Astrocyte (in vitro differentiated cells and primary cell): ENCODE results near the gene GARIN5A.

ENCODE experiments used
- CTCF ChIP-seq: IDR thresholded peaks from 2 replicates; pipeline ENCODE4 v1.5.1; 2011; ENCODE audit warnings: low read depth, mild to moderate bottlenecking, inconsistent platforms, low read length, moderate library complexity; ENCODE audit not compliant: insufficient read depth
- EZH2 ChIP-seq: IDR thresholded peaks from 2 replicates; pipeline ENCODE4 v1.6.1; 2012; ENCODE audit warnings: mild to moderate bottlenecking, low read length, inconsistent platforms; ENCODE audit not compliant: insufficient read depth

- no peak for TF ChIP-seq CTCF
- no peak for TF ChIP-seq EZH2
Observed at GRCh38 chr19:50510700-50511068, 34.0 kb upstream of the GARIN5A start.
